ENCODE measurements around the gene DDX24.

DDX24 gene

DNA sequence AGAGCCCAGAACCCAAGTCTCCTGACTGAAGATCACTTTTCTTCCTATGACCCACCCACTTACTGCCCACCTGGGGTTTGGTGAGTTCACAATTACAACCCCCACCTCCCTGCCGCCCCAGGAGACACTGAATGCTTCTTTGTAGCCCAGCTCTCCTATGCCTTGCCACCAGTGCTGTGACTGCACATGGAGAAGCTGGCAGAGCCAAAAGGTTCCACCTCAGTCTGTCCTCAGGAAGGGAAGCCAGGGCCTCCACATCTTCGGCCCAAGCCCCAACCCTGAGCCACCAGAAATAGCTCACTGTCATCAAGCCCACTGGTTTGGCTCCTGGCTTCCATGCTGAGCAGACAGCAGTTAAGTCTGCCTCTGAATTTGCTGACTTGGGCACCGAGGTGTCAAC lies 29.2 kb downstream of the DDX24 start:
- no peak overlapping the region for H3K27ac ChIP-seq
- no peak for DNase-seq (ENCODE audit: low read depth, low spot score)

DNA sequence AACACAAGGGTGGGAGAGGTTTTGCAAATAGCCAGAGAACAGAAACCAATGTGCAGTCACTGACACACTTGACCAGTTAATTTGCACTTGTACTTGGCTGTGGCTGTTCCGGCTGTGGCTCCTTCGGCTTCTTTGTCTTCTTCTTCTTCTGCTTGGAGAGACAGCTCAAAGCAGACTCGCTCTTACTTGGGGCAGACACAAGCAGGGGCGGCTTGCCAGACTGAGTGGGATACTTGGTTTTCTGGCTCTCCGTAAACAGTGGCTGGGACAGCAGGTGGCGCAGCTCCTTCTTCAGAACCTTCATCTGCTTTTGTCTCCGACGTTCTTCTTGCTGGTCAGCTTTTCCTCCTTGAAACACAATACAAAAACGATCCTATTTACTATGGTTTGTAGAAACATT lies 29.9 kb downstream of the DDX24 start:
- H3K27ac ChIP-seq: no peak overlapping the region
- DNase-seq (ENCODE audit: low read depth, low spot score): no peak

DNA sequence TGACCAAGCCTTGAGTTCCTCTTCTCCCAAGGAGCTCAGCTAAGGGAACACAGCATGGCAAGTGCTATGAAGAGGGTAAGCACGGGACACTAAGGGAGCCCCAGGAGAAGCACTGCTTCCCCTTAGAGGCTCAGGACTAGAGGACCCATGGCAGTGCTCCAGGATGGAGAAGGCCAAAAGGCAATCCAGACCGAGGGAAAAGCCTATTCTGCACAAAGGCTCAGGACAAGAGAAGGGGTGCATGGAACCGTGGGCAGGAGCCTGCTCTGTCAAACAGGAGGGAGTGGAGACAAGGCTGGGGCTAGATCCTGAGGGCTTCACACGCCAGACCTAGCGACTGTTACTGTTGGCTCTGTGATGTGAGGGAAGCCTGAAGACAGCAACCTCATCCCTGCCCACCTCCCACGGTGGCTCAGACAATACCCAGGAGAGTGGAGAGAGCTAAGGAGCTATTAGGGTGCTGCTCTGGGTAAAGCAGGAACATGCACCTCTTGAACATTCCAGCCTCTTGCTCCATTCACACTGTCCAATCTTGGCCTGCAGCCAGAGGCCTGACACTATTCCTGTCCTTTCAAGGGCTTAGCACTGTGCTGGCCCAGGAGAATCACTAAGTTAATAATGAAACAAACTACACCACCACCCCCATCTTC lies 30.6 kb downstream of the DDX24 start:
- no peak for DNase-seq (ENCODE audit: low read depth, low spot score)
- no peak overlapping the region for H3K27ac ChIP-seq

DNA sequence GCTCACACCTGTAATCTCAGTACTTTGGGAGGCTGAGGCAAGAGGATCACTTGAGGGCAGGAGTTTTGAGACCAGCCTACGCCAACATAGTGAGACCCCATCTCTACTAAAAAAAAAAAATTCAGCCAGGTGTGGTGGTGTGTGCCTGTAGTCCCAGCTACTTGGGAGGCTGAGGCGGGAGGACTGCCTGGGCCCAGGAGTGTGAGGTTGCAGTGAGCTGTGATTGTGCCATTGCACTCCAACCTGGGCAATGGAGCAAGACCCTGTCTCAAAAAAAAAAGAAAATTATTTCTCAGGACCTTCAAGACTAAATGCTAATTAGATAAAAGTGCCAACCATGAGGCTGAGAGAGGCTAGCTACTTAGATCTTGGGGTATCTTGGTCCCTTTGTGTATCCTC lies 31.4 kb downstream of the DDX24 start:
- no peak for DNase-seq (ENCODE audit: low read depth, low spot score)

DNA sequence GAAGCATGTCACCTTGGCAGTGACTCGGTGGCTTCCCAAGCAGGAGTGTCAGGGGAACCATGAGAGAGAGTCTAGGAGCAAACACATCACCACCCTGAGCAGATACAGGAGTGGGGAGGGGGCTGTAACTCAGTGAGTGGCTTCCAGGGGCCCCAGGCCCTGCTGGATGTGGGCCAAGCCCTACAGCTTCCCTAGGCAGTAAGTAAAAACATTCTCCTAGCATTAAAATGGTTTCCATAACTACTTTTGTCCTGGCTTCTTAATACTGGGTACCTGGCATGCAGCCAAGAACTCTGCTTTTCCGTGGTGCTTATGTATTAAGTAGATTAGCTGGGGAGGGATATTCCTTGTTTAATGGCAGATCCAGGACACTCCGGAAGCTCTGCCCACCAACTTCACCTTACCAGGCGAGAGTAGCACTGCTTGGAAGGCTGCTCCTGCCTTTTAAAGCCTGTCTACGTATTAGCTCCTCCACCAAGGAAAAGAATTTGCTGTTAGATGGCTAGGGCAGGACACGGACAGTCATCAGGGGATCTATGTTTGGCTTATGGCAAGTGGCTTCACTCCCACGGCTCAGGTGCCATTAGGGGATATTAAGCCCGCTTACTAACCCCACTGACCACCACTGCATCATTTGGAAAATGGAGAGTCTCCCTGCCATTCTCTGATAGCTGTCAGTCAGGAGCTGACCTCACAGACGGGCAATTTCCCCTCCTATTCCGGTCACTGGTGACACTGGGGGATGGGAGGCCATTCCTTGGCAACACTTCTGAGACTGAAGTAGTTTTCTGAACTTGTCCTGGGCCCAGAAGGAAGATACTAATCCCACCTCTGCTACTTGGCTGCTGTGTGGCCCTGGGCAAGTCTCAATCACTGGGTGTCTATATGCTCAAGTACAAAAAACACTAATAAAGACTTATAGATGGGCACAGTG lies 32.0 kb downstream of the DDX24 start:
- no peak for DNase-seq (ENCODE audit: low read depth, low spot score)
- H3K27ac ChIP-seq: no peak overlapping the region

More for the DNA sequence above, 31.4 kb downstream of the DDX24 start:
- H3K27ac ChIP-seq: no peak overlapping the region

DNA sequence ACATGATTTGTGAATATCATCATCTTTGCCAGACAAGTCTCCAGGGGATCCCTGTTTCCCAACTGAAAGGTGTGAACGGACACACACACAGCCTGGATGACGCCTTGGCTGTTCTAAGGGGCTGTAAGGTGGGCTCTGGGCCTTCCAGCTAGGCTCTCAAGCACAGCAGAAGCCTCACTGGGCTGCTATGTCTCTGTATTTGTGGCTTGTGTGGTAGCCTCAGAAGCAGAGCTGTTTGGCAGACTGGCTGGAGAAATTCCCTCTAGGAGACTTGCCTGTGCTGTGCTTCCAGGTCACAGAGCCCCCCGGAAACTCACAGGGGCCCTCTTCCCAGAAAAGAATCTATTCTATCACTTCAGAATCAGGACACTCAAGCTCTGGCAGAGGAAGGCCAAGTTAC lies 33.4 kb downstream of the DDX24 start:
- H3K27ac ChIP-seq: no peak overlapping the region
- no peak for DNase-seq (ENCODE audit: low read depth, low spot score)

DNA sequence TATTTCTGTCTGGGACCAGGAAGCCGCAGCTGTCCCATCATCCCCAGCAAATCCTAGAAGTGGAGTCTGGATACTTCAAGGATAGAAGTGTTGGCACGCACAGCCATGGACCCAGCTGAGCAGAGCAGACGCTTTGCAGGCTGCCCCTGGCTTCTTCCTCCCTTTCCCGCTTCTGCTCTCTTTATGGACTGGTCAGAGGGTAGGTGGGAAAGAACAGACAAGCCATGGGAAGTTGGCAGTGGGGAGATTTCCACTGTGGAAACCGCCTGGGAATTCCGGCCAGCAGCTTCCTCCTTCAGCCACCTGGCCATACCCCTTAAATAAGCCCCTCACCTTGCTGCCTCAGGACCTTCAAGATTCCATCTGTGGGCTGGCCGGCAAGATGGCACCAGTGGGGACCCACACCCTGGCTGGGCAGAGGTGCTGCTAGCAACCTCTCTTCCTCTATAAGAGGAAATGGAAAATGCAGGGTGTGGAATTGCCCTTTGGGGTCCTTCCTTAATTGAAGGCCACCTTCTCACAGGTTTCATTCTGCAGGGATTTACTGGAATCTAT lies 34.2 kb downstream of the DDX24 start:
- no peak for DNase-seq (ENCODE audit: low read depth, low spot score)

DNA sequence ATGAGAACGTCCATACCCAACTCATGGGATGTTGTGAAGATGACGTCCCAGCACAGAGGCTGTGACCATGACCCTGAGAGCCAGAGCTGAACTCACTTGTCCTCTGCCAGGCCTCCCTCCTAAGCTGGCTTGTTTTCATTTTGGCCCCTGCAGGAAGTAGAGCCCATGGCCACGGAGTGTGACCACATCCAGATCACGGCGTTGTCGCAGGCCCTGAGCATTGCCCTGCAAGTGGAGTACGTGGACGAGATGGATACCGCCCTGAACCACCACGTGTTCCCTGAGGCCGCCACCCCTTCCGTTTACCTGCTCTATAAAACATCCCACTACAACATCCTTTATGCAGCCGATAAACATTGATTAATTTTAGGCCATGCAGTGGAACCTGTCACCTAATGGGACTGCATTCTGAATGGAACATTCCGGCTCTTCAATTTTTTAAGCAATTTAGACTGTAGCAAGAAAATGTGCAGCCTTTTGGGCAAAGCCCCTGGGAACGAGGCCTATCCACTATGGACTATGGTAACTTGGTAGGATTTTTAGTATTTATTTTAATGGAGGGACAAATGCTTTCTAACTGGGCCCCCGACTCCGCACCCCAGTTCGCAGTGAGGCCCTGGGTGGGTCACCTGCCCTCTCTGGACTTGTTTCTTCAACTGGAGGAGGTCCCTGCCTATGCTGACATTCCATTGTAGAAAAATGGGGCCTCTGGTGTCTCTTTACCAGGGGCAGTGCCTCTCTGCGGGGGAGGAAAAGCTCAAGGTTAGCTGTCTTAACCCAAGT lies 35.2 kb downstream of the DDX24 start:
- H3K27ac ChIP-seq: no peak overlapping the region
- no peak for DNase-seq (ENCODE audit: low read depth, low spot score)

More for the DNA sequence above, 34.2 kb downstream of the DDX24 start:
- H3K27ac ChIP-seq: no peak overlapping the region

DNA sequence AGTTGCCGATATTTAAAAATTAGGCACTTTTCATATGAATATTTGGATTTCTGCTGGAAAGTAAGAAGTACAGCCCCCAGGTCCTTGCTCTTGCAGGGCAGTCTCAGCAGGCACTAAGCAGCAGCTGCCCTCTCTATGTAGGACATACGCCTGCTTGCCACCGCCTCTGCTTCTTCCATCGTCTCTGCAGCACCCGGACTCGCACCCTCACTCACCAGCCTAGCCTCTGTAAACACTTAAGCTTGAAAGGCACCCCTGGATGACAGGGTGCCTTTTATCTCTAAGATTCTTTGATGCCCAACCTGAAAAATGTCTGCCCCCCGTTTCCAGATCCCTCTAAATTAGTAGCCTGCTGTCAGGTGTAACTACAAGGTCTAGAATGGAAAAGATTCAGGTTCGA lies 35.9 kb downstream of the DDX24 start:
- H3K27ac ChIP-seq: no peak overlapping the region
- no peak for DNase-seq (ENCODE audit: low read depth, low spot score)

DNA sequence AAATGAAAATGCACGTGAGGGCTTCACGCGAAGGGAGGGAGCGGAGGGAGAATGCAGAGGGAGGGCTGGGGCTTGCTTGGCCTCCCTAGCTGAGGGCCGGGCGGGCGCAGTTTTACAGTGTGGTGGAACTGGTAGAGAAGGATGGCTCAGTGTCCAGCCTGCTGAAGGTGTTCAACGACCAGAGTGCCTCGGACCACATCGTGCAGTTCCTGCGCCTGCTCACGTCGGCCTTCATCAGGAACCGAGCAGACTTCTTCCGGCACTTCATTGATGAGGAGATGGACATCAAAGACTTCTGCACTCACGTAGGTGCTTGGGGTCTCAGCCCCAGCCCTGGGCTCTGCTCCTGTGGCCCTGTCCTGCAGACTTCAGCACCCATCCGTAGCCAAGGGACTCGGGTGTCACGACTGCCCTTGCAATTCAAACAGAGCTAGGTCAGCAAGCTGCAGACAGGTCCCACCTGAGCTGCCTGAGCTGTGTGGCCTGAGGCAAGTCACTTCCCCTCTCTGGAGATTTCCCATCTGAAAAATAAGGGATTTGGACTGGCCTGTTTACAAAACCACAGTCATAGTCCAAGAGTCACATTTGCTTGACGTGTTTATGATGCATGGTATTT lies 36.4 kb downstream of the DDX24 start:
- no peak for DNase-seq (ENCODE audit: low read depth, low spot score)
- H3K27ac ChIP-seq: no peak overlapping the region

DNA sequence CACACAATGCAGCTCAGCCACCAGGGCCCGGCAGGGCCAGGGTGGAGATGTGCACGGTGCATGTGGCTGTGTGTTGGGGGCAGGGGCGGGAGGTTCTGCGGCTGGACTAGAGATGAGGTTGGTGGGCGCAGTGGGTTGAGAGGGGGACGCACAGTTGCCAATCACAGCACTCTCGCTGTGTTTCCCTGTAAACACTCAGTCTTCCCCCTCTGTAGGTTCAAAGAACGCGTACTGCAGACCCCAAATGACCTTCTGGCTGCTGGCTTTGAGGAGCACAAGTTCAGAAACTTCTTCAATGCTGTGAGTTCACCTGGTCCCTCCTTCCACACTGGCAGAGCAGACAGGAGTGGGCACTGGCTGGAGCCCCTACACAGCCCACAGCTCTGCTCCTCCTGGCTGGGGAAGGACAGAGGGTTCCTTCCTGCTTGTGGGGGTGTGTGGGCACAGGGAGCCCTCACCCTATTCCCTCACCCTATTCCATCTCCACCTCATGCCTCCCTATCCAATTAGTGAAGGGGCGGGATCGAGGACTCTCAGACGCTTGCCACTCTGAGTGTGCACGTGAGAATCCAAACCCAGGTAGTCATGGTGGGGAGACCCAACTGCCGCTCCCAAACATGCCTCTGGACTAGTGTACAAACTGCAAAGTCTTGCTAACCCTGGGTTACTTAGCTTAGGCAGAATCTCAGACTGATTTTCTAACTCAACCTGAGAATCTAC lies 37.1 kb downstream of the DDX24 start:
- DNase-seq (ENCODE audit: low read depth, low spot score): no peak
- H3K27ac ChIP-seq: no peak overlapping the region

DNA sequence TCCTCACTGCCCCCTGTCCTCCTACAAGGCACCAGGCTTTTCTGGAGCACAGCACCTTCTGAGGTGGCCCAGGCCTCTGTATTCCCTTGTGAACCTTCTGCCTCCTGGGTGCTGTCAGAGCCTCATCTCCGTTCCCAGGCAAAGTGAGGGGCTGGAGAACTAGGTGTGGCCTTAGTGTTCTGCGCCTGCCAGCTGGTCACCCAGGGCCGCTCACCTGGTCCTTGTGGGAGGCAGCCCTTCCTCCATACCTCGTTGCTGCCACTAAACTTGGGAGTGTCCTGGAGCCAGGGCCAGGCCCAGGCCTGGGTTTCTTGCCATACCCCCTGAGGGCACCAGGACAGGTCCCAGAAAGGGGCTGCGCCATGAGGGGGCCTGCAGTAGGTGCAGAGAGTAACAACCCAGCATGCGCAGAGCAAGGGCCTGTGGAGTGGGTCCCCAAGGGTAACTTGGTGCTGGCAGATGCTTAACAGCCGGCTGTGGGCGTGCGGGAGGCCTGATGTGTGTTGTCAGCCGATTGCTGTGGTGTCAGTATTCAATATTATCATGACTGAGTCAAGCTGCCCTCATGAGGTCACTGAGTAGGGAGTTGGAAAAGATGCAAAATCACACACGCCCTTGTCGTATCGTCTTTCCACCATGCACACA lies 37.8 kb downstream of the DDX24 start:
- DNase-seq (ENCODE audit: low read depth, low spot score): no peak
- no peak overlapping the region for H3K27ac ChIP-seq

DNA sequence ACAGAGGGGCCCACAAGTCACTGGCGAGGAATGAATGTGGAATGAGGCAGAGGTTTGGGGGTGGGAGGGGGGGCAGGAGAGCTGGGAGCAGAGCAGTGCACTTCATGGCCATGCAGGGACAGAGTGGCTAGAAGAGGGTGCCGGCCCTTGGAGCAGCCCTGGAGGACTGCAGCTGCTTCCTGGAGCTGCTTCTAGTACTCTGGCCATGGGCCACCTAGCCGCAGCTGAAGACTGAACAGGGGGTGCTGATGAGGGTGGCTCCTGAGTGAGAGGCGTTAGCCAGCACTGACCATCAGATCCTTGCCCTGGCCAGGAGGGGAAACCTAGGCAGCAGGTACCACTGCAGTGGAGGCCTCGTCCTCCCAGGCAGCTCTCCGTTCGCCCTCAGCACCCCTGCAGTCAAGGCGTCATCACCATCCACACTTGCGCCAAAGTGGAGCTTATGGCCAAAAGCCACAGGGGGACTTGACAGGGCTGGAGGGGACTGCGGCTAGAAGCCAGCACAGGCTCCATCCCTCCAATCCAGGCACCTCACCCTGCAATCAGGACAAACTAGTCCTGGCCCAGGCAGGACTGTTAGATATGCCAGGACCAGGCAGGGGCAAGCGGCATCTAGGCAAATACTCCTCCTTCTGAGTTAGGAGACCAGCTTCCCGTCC lies 38.4 kb downstream of the DDX24 start:
- DNase-seq (ENCODE audit: low read depth, low spot score): no peak
- H3K27ac ChIP-seq: no peak overlapping the region

DNA sequence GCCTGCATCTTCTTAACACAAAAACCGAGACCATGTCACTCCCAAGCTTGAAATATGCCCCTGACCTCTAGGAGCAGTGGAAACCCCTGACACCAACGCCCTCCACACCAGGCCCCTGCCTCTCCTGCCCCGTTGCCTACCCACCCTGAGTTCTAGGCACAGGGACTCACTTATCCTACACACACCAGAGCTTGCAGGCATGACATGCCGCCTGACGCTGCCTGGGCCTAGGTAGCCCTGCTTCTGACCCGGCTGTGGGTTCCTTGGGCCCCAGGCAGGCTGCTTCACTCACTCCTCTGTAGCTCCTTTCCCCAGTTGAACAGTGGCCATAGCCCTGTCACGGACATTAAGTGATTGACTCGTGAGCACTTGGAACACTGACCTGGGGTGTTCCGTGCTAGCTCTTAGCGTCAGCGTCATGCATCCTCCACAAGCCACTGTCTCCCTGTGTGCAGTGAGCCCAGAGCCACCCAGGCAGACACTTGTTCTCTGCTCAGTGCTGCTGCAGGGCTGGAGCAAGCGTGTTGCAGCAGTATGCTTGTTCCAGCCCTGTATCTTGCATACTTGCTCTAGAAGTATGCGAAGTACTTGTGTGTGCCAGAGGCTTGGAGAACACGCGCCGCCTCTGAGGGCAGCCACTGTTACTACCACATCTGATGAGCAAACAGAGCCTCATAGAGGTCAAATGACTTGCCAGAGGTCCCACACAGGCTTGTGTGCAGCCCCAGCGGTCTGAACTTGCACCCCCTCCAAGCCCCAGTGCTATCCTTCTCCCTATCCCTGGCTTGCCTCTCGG lies 39.3 kb downstream of the DDX24 start:
- no peak for DNase-seq (ENCODE audit: low read depth, low spot score)
- no peak overlapping the region for H3K27ac ChIP-seq

DNA sequence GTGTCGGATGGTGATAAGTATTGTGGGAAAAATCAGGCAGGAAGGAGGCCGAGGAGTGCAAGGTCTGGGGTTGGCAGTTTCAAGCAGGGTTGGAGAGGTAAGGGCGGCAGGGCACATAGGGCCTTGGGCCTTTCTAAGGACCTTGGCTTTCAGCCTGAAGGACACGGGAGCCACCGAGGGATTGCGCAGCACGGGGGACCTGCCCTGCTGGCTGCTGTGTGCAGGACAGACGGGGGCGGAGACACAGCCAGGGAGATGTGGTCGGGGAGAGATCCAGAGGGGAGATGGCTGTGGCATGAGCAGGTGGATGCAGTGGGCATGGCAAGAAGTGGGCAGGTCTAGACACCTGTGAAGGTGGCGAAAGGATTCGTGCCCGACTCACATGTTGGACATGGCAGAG lies 40.2 kb downstream of the DDX24 start:
- H3K27ac ChIP-seq: no peak overlapping the region
- no peak for DNase-seq (ENCODE audit: low read depth, low spot score)

DNA sequence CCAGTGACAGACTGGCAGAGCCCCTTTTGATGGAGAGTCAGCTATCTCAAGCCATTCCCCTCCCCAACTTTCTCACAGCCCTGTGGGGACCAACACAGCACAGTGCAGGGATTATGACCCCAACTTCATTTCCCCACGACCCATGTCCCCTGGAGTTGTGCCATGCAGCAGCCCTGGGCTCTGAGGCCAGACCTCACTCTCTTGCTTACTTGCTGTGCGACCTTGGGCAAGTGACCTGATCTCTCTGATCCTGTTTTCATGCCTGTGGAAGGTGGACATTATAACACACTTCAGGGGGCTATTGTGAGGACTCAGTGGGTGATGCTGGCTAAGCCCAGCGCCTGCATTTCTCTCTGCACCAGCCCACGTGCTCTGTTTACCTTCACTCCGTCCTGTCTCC lies 40.8 kb downstream of the DDX24 start:
- DNase-seq (ENCODE audit: low read depth, low spot score): no peak
- H3K27ac ChIP-seq: no peak overlapping the region

DNA sequence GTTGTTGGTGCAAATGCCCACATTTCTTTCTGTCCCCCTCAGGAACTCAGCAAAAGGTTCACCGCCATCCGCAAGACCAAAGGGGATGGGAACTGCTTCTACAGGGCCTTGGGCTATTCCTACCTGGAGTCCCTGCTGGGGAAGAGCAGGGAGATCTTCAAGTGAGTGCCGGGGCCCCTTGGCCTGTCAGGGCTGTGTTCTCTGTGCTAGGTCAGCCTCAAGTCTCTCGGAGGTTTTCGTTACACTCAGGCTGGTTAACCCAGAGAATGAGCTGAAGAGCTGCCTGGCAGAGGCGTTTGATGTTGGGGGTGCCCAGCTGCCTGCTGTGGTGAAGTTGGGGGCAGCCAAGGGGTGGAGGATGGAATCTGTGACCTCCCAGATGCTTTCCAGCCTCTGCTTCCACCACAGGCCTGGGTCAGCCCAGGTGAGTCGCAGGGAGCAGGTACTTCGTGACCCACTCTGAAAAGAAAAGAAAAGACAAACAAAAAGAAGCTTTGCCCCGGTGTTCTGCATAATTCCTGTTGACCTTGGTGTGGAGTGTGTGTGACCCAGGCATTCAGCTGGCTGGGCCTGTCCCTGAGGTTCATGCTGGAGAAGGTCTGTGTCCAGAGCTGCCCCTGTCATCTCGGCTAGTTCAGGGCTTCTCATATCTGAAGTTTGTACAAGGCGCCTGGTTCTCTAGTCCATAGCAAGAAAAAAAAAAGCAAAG lies 41.9 kb downstream of the DDX24 start:
- no peak for DNase-seq (ENCODE audit: low read depth, low spot score)
- H3K27ac ChIP-seq: no peak overlapping the region

Data from epithelial cell of prostate (primary cell).